Panc1 (cell line): ENCODE data around the gene PTPN1. TPM values are rescaled to one million over a fixed set of nuclear protein-coding genes. Genes with fewer than 3 reads are reported as not detected.

ENCODE experiments used
- ATAC-seq: fragments of 200-7000 bp; cut with Tn5 transposase; 2 replicates; pipeline ENCODE4 v1.9.1; 2020; ENCODE audit warnings: mild to moderate bottlenecking, moderate library complexity
- BruUV-seq: library from RNA; stranded (reverse); fragments of 400-500 nt; replicated peaks from 2 replicates; lab custom pipeline; 2021; lab: Mats Ljungman, UMichigan
- CTCF ChIA-PET: fragments of 300-600 bp; sonication (Branson Sonifier 250); formaldehyde crosslinking; loops from one replicate; lab custom pipeline; 2022; ENCODE audit warnings: antibody characterized with exemption; lab: Charles Lee
- POLR2A ChIA-PET: fragments of 300-600 bp; sonication (Branson Sonifier 250); formaldehyde crosslinking; loops from one replicate; lab custom pipeline; 2022; ENCODE audit warnings: antibody characterized with exemption; lab: Charles Lee
- DNase-seq: peaks from one replicate; pipeline ENCODE4 v3.0.0-alpha.2; 2010; ENCODE audit warnings: low read depth, low spot score
- H3K27ac ChIP-seq: 2 replicates; pipeline ENCODE4 v1.5.1; 2011; ENCODE audit warnings: mild to moderate bottlenecking, low read length, inconsistent platforms
- H3K27me3 ChIP-seq: fragments of 200-500 bp; sonication (Bioruptor generic); 2 replicates; pipeline ENCODE4 v1.6.0; 2014; ENCODE audit warnings: low read length, inconsistent platforms; ENCODE audit not compliant: control insufficient read depth, insufficient read depth
- H3K36me3 ChIP-seq: fragments of 200-500 bp; sonication (Bioruptor generic); 2 replicates; pipeline ENCODE4 v1.5.1; 2014; ENCODE audit warnings: inconsistent platforms, mild to moderate bottlenecking, low read length, moderate library complexity; ENCODE audit not compliant: control insufficient read depth, insufficient read depth
- H3K4me1 ChIP-seq: 2 replicates; pipeline ENCODE4 v1.5.1; 2011; ENCODE audit warnings: inconsistent platforms, mild to moderate bottlenecking, low read length, moderate library complexity; ENCODE audit not compliant: control insufficient read depth, insufficient read depth
- H3K4me3 ChIP-seq, 2 experiments: 2 replicates each; pipeline ENCODE4 v1.5.1; 2011 to 2012; ENCODE audit warnings: low read depth in 2 of 2, low read length in 2 of 2, mild to moderate bottlenecking in 2 of 2, inconsistent platforms in 1 of 2, moderate library complexity in 1 of 2
- H3K9me3 ChIP-seq: fragments of 200-500 bp; sonication (Bioruptor generic); 2 replicates; pipeline ENCODE4 v1.5.1; 2014; ENCODE audit warnings: low read depth, mild to moderate bottlenecking, inconsistent platforms, low read length, moderate library complexity; ENCODE audit not compliant: control insufficient read depth, insufficient read depth
- POLR2AphosphoS5 ChIP-seq: IDR thresholded peaks from 2 replicates; pipeline ENCODE4 v1.6.1; 2012; ENCODE audit warnings: mild to moderate bottlenecking, low read depth, low read length, moderate library complexity
- SIN3A ChIP-seq: IDR thresholded peaks from 2 replicates; pipeline ENCODE4 v1.6.1; 2012; ENCODE audit warnings: low read depth, mild to moderate bottlenecking, low read length, moderate library complexity, borderline replicate concordance; ENCODE audit not compliant: insufficient read depth
- TCF7L2 ChIP-seq: IDR thresholded peaks from 2 replicates; pipeline ENCODE4 v1.6.1; 2011; ENCODE audit warnings: mild to moderate bottlenecking, low read depth, low read length, inconsistent platforms
- in situ Hi-C: cut with HindIII; loops from 2 replicates; pipeline ENCODE4 v1.10.0; 2016; ENCODE audit warnings: low sequenced_read_pairs, low pct_unique_long_range_greater_than_20kb
- intact Hi-C: fragments of 100-400 bp; cut with micrococcal nuclease; formaldehyde crosslinking; loops from one replicate; pipeline ENCODE4 v1.10.0; 2022; ENCODE audit not compliant: unreplicated experiment
- total RNA-seq: library from RNA; stranded (reverse); gene quantifications from one replicate; pipeline ENCODE4 v1.2.1, GENCODE V29; 2021; ENCODE audit not compliant: unreplicated experiment
- TF ChIP-seq, protein P1 (sequence below), 2 experiments: IDR thresholded peaks; 2 replicates each; pipeline ENCODE4 v1.6.1; 2011 to 2012; ENCODE audit warnings: low read depth in 2 of 2, control low read depth in 1 of 2, low read length in 1 of 2, mild to moderate bottlenecking in 1 of 2, moderate library complexity in 1 of 2; ENCODE audit not compliant: insufficient read depth in 1 of 2
- TF ChIP-seq, protein P2 (sequence below): fragments of 450-650 bp; IDR thresholded peaks from 2 replicates; pipeline ENCODE4 v1.5.1; 2017; ENCODE audit warnings: mild to moderate bottlenecking

The PTPN1 gene
- total RNA-seq, 1 experiment from 2014 or later: 42.2 TPM

DNA sequence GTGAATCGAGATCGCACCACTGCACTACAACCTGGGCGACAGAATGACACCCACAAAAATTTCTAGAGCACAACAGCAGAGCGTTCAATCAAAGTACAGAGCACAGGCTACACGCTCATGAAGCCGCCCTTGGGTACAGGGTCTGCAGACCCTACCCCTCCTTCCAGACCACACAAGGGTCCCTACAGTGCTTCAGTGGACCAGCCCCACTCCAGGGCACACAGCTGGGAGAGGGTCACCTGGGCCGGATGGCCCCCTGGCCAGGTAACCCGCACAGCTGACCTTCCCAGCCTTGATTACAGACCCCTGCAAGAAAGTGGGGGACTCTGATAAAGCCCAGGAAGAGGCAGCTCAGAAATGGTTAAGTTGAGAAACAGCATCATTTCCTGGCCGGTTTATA, 117.6 kb downstream of the PTPN1 start:
- in situ Hi-C loops: no loop called here
- no peak for ATAC-seq
- no peak for TF ChIP-seq TCF7L2
- TF ChIP-seq POLR2AphosphoS5: no peak
- TF ChIP-seq SIN3A: no peak
- TF ChIP-seq, protein P1, sequence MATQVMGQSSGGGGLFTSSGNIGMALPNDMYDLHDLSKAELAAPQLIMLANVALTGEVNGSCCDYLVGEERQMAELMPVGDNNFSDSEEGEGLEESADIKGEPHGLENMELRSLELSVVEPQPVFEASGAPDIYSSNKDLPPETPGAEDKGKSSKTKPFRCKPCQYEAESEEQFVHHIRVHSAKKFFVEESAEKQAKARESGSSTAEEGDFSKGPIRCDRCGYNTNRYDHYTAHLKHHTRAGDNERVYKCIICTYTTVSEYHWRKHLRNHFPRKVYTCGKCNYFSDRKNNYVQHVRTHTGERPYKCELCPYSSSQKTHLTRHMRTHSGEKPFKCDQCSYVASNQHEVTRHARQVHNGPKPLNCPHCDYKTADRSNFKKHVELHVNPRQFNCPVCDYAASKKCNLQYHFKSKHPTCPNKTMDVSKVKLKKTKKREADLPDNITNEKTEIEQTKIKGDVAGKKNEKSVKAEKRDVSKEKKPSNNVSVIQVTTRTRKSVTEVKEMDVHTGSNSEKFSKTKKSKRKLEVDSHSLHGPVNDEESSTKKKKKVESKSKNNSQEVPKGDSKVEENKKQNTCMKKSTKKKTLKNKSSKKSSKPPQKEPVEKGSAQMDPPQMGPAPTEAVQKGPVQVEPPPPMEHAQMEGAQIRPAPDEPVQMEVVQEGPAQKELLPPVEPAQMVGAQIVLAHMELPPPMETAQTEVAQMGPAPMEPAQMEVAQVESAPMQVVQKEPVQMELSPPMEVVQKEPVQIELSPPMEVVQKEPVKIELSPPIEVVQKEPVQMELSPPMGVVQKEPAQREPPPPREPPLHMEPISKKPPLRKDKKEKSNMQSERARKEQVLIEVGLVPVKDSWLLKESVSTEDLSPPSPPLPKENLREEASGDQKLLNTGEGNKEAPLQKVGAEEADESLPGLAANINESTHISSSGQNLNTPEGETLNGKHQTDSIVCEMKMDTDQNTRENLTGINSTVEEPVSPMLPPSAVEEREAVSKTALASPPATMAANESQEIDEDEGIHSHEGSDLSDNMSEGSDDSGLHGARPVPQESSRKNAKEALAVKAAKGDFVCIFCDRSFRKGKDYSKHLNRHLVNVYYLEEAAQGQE (IDR thresholded peaks at IDR 0.05; ENCODE audit: insufficient read depth in 1 of 2, low read depth in 2 of 2, low read length in 1 of 2): no peak
- TF ChIP-seq, protein P2, sequence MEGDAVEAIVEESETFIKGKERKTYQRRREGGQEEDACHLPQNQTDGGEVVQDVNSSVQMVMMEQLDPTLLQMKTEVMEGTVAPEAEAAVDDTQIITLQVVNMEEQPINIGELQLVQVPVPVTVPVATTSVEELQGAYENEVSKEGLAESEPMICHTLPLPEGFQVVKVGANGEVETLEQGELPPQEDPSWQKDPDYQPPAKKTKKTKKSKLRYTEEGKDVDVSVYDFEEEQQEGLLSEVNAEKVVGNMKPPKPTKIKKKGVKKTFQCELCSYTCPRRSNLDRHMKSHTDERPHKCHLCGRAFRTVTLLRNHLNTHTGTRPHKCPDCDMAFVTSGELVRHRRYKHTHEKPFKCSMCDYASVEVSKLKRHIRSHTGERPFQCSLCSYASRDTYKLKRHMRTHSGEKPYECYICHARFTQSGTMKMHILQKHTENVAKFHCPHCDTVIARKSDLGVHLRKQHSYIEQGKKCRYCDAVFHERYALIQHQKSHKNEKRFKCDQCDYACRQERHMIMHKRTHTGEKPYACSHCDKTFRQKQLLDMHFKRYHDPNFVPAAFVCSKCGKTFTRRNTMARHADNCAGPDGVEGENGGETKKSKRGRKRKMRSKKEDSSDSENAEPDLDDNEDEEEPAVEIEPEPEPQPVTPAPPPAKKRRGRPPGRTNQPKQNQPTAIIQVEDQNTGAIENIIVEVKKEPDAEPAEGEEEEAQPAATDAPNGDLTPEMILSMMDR: no peak
- Histone ChIP-seq H3K4me3 (no peak overlapping the region), H3K4me1 (peaks cover 67% of the 10 kb centered on the region), H3K9me3 (no peaks in the 10 kb centered on the region), H3K27ac (peak overlapping the region; percentile 95), H3K27me3 (no peaks in the 10 kb centered on the region), H3K36me3 (no peaks in the 10 kb centered on the region)
- intact Hi-C loops: no loop called here
- ChIA-PET POLR2A (no interaction called here), CTCF (interaction anchor here (0.6 to 1.7 kb wide), 2 partner anchors 33 to 160 kb away, joined by 7 to 9 read pairs; no protein-coding TSS in a partner anchor)
- DNase-seq: no peak
- BruUV-seq: no TSS peak

DNA sequence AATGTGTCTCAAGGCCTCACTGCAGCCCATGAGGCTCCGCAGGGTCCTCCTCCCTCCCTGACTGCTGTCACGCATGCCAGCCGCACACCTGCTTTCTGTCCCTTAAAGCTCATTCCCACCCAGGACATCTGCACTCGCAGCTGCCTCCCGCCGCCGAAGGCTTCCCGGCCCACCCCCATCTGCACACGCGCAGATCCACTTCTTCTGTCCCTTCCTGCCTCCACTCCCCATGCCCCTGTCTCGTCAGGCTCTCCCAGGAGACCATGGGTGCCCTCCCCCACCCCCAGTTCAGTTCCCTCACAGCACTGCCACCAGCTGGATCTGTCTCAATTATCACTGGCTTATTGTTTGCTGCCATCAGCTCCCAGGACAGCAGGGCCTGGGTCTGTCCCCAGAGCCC, 118.1 kb downstream of the PTPN1 start:
- peaks cover 70% of the 10 kb centered on the region for H3K4me1 ChIP-seq
- no TSS peak for BruUV-seq
- POLR2A ChIA-PET: no interaction called here
- ATAC-seq (peak; percentile 31), DNase-seq (no peak)
- no peaks in the 10 kb centered on the region for H3K27me3 ChIP-seq
- peak overlapping the region; percentile 95 for H3K27ac ChIP-seq
- no peaks in the 10 kb centered on the region for H3K36me3 ChIP-seq
- no peaks in the 10 kb centered on the region for H3K9me3 ChIP-seq
- in situ Hi-C loops (no loop called here), intact Hi-C loops (no loop called here)
- CTCF ChIA-PET: interaction anchor here (0.6 to 1.7 kb wide), 3 partner anchors 121 to 160 kb away, joined by 4 to 7 read pairs (median 4); no protein-coding TSS in a partner anchor
- no peak overlapping the region for H3K4me3 ChIP-seq
- TF ChIP-seq, protein P1 (IDR thresholded peaks at IDR 0.05; ENCODE audit: insufficient read depth in 1 of 2, low read depth in 2 of 2, low read length in 1 of 2): no peak
- no peak for TF ChIP-seq POLR2AphosphoS5
- TF ChIP-seq, protein P2: no peak
- no peak for TF ChIP-seq TCF7L2
